Esophagus squamous epithelium (tissue), 5 donors: ENCODE data around the gene MTREX. TPM values are rescaled to one million over a fixed set of nuclear protein-coding genes. Genes with fewer than 3 reads are reported as not detected.

ENCODE experiments used
- DNase-seq: peaks from one replicate; lab custom pipeline; 2025; lab: John Stamatoyannopoulos, UW
- H3K27ac ChIP-seq, 4 donors: fragments of 200-600 bp; sonication (generic); one replicate each; pipeline ENCODE4 v1.5.1; 2016 to 2019; ENCODE audit warnings: mild to moderate bottlenecking in 1 of 4
- H3K27me3 ChIP-seq, 4 donors: fragments of 200-600 bp; sonication (generic); 1 replicate in 3 of 4; 2 replicates in 1 of 4; pipeline versions ENCODE4 v1.5.1 to v1.6.0; 2017 to 2021; ENCODE audit warnings: antibody characterized with exemption in 1 of 4
- H3K36me3 ChIP-seq, 3 donors: fragments of 200-600 bp; sonication (generic); one replicate each; pipeline ENCODE4 v1.5.1; 2016 to 2019
- H3K4me1 ChIP-seq, 3 donors: fragments of 200-600 bp; sonication (generic); one replicate each; pipeline ENCODE4 v1.5.1; 2017 to 2019
- H3K4me3 ChIP-seq, 4 donors: fragments of 200-600 bp; sonication (generic); 1 replicate in 3 of 4; 2 replicates in 1 of 4; pipeline ENCODE4 v1.5.1; 2016 to 2019; ENCODE audit warnings: mild to moderate bottlenecking in 2 of 4, moderate library complexity in 1 of 4
- H3K9me3 ChIP-seq, 3 donors: fragments of 200-600 bp; sonication (generic); one replicate each; pipeline ENCODE4 v1.5.1; 2016 to 2019
- POLR2A ChIP-seq, 4 donors: fragments of 450-650 bp; IDR thresholded peaks; one replicate each; pipeline ENCODE4 v1.6.1; 2017; ENCODE audit warnings: antibody characterized with exemption in 4 of 4, mild to moderate bottlenecking in 4 of 4, moderate library complexity in 3 of 4
- WGBS, 2 donors: methylation state at CpG; one replicate each; pipeline ENCODE4 v1.1.5; 2018; 5-methylcytosine and 5-hydroxymethylcytosine counted together
- intact Hi-C: fragments of 100-400 bp; cut with DNase I; formaldehyde crosslinking; loops from one replicate; pipeline ENCODE4 v1.15.0; 2022
- total RNA-seq, 4 donors: library from RNA; depleted of rRNA; stranded (reverse); fragments of >200 nt; gene quantifications; one replicate each; pipeline ENCODE4 v1.1.0, GENCODE V29; 2016
- TF ChIP-seq, protein P1 (sequence below), 6 experiments: fragments of 450-650 bp in 4 of 6; fragments of 200-600 bp in 2 of 6; sonication (generic) in 2 of 6; IDR thresholded peaks; one replicate each; pipeline ENCODE4 v1.5.1; 2016 to 2019; ENCODE audit warnings: antibody characterized with exemption in 6 of 6, mild to moderate bottlenecking in 4 of 6, moderate library complexity in 4 of 6
- donor health status: DM: yes; HTN: yes; CAD: no.

MTREX gene
- total RNA-seq, 4 donors from 2014 or later: 63.9 to 79.3 (median 72.2) TPM

DNA sequence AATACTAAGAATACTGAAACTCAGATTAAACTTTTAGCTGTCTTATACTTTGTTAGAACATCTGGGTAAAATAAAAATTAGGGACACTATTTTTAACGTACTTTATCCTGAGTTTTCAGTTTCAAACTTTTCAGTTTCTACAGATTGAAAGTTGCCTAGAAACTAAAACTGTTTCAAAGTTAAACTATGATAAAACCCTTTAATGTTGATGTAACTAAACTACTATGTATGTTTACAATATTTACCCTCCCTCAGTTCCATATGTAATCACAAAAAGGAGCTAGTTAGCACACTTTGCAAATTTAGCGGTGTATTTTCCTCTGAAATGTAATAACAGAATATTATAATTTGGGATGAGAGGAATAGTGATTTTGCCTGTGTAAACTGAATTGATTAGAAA is 105.9 kb downstream of the MTREX start:
- no peaks in the 10 kb centered on the region for H3K9me3 ChIP-seq
- H3K27me3 ChIP-seq: no peaks in the 10 kb centered on the region
- H3K4me1 ChIP-seq: peaks cover 0 to 1% (median 0%) of the 10 kb centered on the region in 3 donors
- TF ChIP-seq, protein P1, sequence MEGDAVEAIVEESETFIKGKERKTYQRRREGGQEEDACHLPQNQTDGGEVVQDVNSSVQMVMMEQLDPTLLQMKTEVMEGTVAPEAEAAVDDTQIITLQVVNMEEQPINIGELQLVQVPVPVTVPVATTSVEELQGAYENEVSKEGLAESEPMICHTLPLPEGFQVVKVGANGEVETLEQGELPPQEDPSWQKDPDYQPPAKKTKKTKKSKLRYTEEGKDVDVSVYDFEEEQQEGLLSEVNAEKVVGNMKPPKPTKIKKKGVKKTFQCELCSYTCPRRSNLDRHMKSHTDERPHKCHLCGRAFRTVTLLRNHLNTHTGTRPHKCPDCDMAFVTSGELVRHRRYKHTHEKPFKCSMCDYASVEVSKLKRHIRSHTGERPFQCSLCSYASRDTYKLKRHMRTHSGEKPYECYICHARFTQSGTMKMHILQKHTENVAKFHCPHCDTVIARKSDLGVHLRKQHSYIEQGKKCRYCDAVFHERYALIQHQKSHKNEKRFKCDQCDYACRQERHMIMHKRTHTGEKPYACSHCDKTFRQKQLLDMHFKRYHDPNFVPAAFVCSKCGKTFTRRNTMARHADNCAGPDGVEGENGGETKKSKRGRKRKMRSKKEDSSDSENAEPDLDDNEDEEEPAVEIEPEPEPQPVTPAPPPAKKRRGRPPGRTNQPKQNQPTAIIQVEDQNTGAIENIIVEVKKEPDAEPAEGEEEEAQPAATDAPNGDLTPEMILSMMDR (IDR thresholded peaks at IDR 0.05): no peak
- no peak for TF ChIP-seq POLR2A (IDR thresholded peaks at IDR 0.05)
- DNase-seq: no peak
- peaks cover 0 to 93% (median 5%) of the 10 kb centered on the region in 3 donors for H3K36me3 ChIP-seq
- 91 to 96% methylated on average over 2 of the region's 2 CpGs for WGBS, 2 donors
- H3K27ac ChIP-seq: no peak overlapping the region
- no peak overlapping the region for H3K4me3 ChIP-seq
- intact Hi-C loops: no loop called here

DNA sequence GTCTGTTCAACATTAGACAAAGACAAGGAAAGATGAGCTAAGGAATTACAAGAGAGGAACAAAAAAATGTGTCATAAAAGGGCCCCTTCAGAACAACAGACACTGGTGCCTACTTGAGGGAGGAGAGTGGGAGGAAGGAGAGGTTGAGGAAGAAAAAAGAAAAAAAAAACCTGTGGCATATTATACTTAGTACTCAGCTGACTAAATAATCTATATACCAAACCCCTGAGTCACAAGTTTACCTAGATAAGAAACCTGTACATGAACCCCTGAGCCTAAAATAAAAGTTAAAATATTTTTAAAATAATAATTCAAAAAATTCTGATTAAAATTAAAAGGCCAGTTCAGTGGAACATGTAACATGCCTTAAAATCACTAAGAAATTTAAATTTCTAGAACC is 107.3 kb downstream of the MTREX start:
- TF ChIP-seq, protein P1 (IDR thresholded peaks at IDR 0.05): no peak
- TF ChIP-seq POLR2A (IDR thresholded peaks at IDR 0.05): no peak
- Histone ChIP-seq H3K36me3 (peaks cover 0 to 80% (median 5%) of the 10 kb centered on the region in 3 donors), H3K9me3 (no peaks in the 10 kb centered on the region), H3K27me3 (no peaks in the 10 kb centered on the region), H3K27ac (no peak overlapping the region), H3K4me1 (peaks cover 0 to 12% (median 2%) of the 10 kb centered on the region in 3 donors), H3K4me3 (no peak overlapping the region)
- DNase-seq: no peak
- intact Hi-C loops: no loop called here

DNA sequence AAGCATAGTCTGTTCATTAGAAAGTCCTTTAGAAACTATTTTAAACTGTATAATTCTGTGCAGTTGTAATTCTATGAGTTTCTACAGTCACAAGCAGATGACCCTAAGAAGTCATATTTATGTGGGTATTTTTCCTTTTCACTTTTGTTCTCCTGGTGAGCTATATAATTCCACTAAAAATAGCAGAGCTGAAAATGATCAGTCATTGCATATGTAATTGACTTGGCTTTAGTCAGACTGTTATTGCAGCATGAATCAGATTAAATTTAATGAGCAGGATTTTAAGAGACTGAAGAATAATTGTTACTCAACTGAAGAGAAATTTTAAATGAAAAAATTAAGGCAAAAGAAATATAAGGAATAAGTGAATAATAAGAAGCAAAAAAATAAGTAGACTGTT is 108.5 kb downstream of the MTREX start:
- TF ChIP-seq, protein P1 (IDR thresholded peaks at IDR 0.05): no peak
- no peak for TF ChIP-seq POLR2A (IDR thresholded peaks at IDR 0.05)
- H3K27ac ChIP-seq: no peak overlapping the region
- peaks cover 0 to 23% (median 5%) of the 10 kb centered on the region in 3 donors for H3K4me1 ChIP-seq
- intact Hi-C loops: no loop called here
- H3K27me3 ChIP-seq: no peaks in the 10 kb centered on the region
- no peak for DNase-seq
- H3K4me3 ChIP-seq: no peak overlapping the region
- peaks cover 0 to 72% (median 0%) of the 10 kb centered on the region in 3 donors for H3K36me3 ChIP-seq
- no peaks in the 10 kb centered on the region for H3K9me3 ChIP-seq

DNA sequence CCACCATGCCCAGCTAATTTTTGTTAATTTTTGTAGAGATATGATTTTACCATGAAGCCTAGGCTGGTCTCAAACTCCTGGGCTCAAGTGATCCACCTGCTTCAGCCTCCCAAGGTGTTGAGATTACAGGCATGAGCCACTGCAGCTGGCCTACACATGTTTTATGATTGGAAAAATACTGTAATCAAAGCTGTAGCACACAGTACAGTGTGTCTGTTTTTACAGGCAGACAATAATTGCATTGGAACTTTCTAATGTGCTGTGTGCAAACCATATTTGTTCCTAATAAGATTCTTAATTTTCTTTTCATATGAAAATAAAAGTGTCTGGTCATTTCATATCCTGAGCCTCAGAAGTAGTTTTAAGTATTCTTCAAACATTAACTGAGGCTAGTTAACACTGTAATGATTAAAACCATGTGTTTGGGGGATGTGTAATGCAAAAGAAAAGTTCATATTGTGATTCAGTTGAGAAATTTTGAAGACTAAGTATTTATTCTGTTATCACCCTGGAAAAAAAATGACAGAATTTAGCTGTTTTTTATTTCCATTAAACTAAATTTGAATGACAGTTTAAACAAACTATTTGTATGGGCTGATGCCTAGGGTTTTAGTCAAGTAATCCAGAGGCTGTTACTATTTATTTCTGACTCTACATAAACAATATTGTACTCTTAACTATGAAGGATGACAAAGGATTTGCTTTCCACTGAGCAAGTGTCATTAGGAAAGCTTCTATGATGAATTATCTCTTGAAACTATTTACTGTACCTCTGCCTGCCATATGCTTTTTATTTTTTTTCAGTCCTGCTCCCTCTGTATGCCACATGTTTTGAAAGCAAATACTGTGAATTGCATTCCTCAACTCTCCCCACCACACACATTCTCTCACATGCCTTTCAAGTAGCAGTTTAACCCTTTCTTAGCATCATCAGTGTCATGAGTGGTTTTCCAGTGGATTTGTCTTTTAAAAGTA is 111.5 kb downstream of the MTREX start:
- TF ChIP-seq POLR2A (IDR thresholded peaks at IDR 0.05): no peak
- TF ChIP-seq, protein P1 (IDR thresholded peaks at IDR 0.05): no peak
- no peaks in the 10 kb centered on the region for H3K27me3 ChIP-seq
- DNase-seq: no peak
- peak overlapping the region in 2 of 4 donors; percentile 26 to 30 for H3K27ac ChIP-seq
- H3K36me3 ChIP-seq: peaks cover 0 to 70% (median 10%) of the 10 kb centered on the region in 3 donors
- no peaks in the 10 kb centered on the region for H3K9me3 ChIP-seq
- no peak overlapping the region for H3K4me3 ChIP-seq
- intact Hi-C loops: no loop called here
- peaks cover 0 to 35% (median 5%) of the 10 kb centered on the region in 3 donors for H3K4me1 ChIP-seq

DNA sequence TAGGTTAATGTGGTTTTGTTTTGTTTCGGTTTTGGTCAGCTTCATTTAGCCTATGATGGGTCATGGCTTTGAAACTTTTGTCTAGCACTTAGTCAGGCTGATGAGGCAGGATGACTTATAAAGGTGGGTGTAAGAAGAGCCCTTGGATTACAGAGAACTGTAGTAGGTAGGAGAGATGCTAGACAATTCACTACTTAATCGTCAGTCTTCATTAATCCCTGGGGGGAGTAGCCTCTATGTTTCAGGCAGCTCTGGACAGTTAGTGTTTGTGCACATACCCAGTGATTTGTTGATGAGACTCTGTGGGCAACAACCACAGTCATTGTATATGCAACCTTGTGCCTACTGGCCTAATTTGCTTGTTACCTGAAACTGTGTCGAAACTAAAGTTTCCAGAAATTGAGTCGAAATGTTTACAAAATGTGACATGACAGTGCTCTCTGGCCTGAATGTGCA is 113.3 kb downstream of the MTREX start:
- Histone ChIP-seq H3K36me3 (peaks cover 0 to 71% (median 15%) of the 10 kb centered on the region in 3 donors), H3K27me3 (no peaks in the 10 kb centered on the region), H3K9me3 (no peaks in the 10 kb centered on the region), H3K4me1 (peaks cover 0 to 35% (median 5%) of the 10 kb centered on the region in 3 donors), H3K4me3 (no peak overlapping the region), H3K27ac (peak overlapping the region in 2 of 4 donors; percentile 9 to 26)
- no peak for DNase-seq
- intact Hi-C loops: no loop called here
- WGBS, 2 donors: 72 to 76% methylated on average over 4 of the region's 4 CpGs
- TF ChIP-seq, protein P1 (IDR thresholded peaks at IDR 0.05): no peak
- TF ChIP-seq POLR2A (IDR thresholded peaks at IDR 0.05): no peak
